Activated CD8-positive, alpha-beta memory T cell treated with anti-CD3 and anti-CD28 coated beads, Interleukin-2, amount 10 ng/mL, durations not matched to agents 7 days and 5 days (primary cell): ENCODE data around the gene INTS3. TPM values are rescaled to one million over a fixed set of nuclear protein-coding genes. Genes with fewer than 3 reads are reported as not detected.
"Not testable (repeated sequence)": the region's sequence is repeated elsewhere in the genome, so short reads cannot be mapped to it uniquely, and the experiment has no call there.

Experiments used
- ATAC-seq: fragments of 150-1000 bp; cut with Tn5 transposase; one replicate; pipeline ENCODE4 v1.10.0; 2021; ENCODE audit warnings: moderate library complexity
- CTCF ChIA-PET: fragments of 350-600 bp; sonication (Branson Sonifier 250); formaldehyde crosslinking; loops from one replicate; lab custom pipeline; 2021; ENCODE audit warnings: antibody characterized with exemption; lab: Charles Lee
- DNase-seq: peaks from one replicate; pipeline ENCODE4 v3.0.0-alpha.2; 2020
- H3K27ac Mint-ChIP-seq: one replicate; pipeline ENCODE4 v1.8.0; 2021; ENCODE audit warnings: mild to moderate bottlenecking, mixed read lengths
- H3K27me3 Mint-ChIP-seq: one replicate; pipeline ENCODE4 v1.8.0; 2021; ENCODE audit warnings: mixed read lengths
- H3K36me3 Mint-ChIP-seq: one replicate; pipeline ENCODE4 v1.8.0; 2021; ENCODE audit warnings: mild to moderate bottlenecking, mixed read lengths
- H3K4me1 Mint-ChIP-seq: one replicate; pipeline ENCODE4 v1.8.0; 2021; ENCODE audit warnings: mixed read lengths
- H3K4me3 Mint-ChIP-seq: one replicate; pipeline ENCODE4 v1.8.0; 2021; ENCODE audit warnings: mild to moderate bottlenecking, moderate library complexity, mixed read lengths
- H3K9me3 Mint-ChIP-seq: one replicate; pipeline ENCODE4 v1.8.0; 2022; ENCODE audit warnings: low read depth, mixed read lengths
- total RNA-seq, 2 experiments: library from RNA; stranded (reverse); gene quantifications; one replicate each; pipeline ENCODE4 v1.2.3, GENCODE V29; 2021

Gene INTS3
- total RNA-seq, 2 experiments from 2014 or later, result 50.2 to 51.5 TPM

DNA sequence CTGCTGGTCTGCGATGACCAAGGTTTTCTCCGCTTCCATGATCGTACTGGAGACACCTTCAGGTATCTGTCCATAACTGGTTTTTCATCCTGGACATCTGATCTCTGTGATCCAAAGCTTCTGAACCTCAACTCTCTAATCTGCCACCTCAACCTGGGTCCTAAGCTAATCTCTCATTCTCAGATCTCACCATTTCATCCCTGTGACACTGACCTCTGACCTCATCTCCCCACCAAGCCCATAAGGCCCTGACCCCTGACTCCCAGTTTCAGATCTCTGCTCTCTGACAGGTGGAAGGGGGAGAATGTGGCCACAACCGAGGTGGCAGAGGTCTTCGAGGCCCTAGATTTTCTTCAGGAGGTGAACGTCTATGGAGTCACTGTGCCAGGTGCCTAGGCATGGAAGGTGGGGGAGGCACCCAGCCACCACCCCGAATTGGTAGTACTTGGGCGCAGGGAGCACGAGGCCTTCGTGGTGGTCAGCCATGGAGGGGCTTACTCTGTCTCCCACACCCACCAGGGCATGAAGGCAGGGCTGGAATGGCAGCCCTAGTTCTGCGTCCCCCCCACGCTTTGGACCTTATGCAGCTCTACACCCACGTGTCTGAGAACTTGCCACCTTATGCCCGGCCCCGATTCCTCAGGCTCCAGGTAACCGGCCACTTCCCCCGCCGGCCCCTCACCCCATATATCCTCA is 51.1 kb downstream of the INTS3 start:
- CTCF ChIA-PET, result no interaction called here
- Mint-ChIP-seq H3K9me3 (no peaks in the 10 kb centered on the region), H3K27ac (no peak overlapping the region), H3K4me3 (no peak overlapping the region), H3K4me1 (peaks cover 39% of the 10 kb centered on the region), H3K27me3 (no peaks in the 10 kb centered on the region), H3K36me3 (no peaks in the 10 kb centered on the region)
- DNase-seq (no peak), ATAC-seq (no peak)

DNA sequence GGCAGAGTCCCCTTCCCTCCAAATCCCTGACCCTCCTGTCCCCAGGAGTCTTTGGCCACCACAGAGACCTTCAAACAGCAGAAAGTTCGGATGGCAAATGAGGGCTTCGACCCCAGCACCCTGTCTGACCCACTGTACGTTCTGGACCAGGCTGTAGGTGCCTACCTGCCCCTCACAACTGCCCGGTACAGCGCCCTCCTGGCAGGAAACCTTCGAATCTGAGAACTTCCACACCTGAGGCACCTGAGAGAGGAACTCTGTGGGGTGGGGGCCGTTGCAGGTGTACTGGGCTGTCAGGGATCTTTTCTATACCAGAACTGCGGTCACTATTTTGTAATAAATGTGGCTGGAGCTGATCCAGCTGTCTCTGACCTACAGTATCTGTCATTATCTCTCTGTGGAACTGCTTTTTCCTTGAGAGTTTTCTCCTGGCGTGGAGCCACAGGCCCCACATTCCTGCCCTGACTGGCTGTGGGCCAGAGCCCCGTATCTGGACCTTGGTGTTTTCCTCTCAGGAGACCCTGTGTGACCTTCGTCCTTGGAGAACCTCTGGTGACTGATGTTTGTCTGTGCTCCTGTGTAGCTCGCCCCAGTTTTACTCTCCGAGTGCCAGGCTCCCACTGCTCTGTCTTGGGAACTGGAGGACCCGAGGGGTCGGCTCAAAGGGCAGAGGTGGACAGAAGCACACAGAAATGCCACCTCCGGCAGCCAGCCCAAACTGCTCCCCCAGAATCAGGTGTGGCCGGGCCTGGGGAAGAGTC is 52.1 kb downstream of the INTS3 start:
- H3K27ac Mint-ChIP-seq, result no peak overlapping the region
- H3K27me3 Mint-ChIP-seq, result no peaks in the 10 kb centered on the region
- DNase-seq, result no peak
- no peaks in the 10 kb centered on the region for H3K36me3 Mint-ChIP-seq
- H3K9me3 Mint-ChIP-seq, result no peaks in the 10 kb centered on the region
- H3K4me1 Mint-ChIP-seq, result peaks cover 29% of the 10 kb centered on the region
- CTCF ChIA-PET, result interaction anchor here (1.3 to 2.3 kb wide), 2 partner anchors 12 to 18 kb away, joined by 3 to 11 read pairs; no protein-coding TSS in a partner anchor
- no peak for ATAC-seq
- H3K4me3 Mint-ChIP-seq, result no peak overlapping the region

DNA sequence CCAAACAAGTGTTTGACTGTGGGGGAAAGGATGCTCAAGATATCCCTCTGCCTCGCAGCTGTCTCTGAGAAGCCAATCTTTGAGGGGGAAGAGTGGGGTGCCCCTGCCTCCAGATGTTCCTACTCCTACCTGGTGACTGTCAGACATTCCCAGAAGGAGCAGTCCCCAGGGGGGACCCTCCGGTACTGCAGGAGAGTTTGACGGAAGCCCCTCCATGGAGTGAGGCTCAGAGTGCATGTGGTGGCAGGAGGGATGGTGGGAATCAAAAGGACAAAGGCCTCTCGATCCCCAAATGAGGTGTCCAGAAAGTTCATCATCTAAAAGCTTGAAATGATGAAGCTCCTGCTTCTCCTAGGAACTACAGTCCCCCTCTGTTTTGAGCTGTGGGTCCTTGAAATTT is 52.7 kb downstream of the INTS3 start:
- no peak overlapping the region for H3K4me3 Mint-ChIP-seq
- peaks cover 28% of the 10 kb centered on the region for H3K4me1 Mint-ChIP-seq
- H3K36me3 Mint-ChIP-seq, result no peaks in the 10 kb centered on the region
- no peak for ATAC-seq
- H3K27ac Mint-ChIP-seq, result no peak overlapping the region
- no peak for DNase-seq
- CTCF ChIA-PET, result interaction anchor here (1.3 to 2.3 kb wide), 2 partner anchors 11 to 17 kb away, joined by 3 to 11 read pairs; no protein-coding TSS in a partner anchor
- H3K9me3 Mint-ChIP-seq, result no peaks in the 10 kb centered on the region
- no peaks in the 10 kb centered on the region for H3K27me3 Mint-ChIP-seq

DNA sequence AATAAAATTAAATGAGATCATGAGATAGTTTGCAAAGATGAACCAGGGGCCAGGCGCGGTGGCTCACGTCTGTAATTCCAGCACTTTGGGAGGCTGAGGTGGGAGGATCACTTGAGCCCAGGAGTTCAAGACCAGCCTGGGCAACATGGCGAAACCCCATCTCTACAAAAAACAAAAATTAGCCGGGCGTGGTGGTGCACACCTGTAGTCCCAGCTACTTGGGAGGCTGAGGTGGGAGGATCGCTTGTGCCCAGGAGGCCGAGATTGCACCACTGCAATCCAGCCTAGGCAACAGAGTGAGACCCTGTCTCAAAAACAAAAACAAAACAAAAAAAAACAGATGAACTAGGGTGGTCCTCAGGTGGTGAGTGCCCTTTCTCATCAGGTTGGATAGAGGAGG is 54.8 kb downstream of the INTS3 start:
- CTCF ChIA-PET, result interaction anchor here (0.9 to 1.4 kb wide), 3 partner anchors 14 to 204 kb away, joined by 3 to 5 read pairs (median 4); partner anchors contain the start of gene RAB13
- Mint-ChIP-seq H3K27ac (peak overlapping the region; percentile 97), H3K4me3 (peak overlapping the region; percentile 90), H3K4me1 (peaks cover 17% of the 10 kb centered on the region)
- not testable (repeated sequence) for H3K27me3 Mint-ChIP-seq, H3K36me3 Mint-ChIP-seq, ATAC-seq, H3K9me3 Mint-ChIP-seq, DNase-seq

DNA sequence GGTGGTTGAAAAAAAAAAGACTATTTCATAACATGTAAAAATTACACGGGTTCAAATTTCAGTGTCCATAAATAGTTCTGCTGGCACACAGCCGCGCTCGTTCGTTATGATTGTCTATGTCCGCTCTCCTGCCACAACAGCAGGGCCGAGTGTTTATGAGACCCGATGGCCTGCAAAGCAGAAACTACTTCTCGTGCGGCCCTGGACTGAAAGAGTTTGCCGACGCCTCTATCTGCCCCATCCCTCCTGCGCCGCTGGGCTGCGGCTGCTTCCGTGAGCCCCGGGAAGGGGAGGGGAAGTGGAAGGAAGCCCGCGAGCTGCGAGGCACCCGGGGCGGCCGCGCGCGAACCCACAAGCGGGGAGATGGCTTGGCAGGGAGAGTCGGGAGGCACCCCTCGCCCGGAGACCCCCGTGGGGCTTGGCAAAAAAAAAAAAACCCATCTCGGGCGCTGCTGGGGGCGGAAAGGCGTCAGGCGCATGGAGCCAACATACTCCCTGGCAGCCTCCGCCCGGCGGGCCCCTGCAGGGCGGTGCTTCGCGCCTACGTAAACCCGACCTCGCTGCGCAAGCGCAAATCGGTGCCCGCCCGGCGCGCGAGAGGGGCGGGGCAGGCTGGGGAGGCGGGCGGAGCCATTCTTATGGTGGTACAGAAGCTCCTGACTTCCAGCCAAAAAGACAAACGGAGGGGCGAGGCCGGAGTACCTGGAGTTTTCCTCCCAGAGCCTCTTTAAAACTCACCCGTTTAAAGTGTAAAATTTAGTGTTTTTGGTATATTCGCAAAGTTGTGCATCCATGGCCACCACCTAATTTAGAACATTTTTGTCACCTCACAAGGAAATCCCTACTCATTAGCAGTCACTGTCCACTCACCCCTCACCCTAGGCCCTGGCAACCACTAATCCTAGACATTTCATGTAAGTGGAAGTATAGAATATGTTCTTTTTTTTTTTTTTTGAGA is 55.7 kb downstream of the INTS3 start:
- no peaks in the 10 kb centered on the region for H3K9me3 Mint-ChIP-seq
- H3K27ac Mint-ChIP-seq, result peak overlapping the region; percentile 97
- DNase-seq, result peak; percentile 94
- H3K4me1 Mint-ChIP-seq, result peaks cover 16% of the 10 kb centered on the region
- ATAC-seq, result peak; percentile 99
- no peaks in the 10 kb centered on the region for H3K36me3 Mint-ChIP-seq
- peak overlapping the region; percentile 90 for H3K4me3 Mint-ChIP-seq
- CTCF ChIA-PET, result interaction anchor here (0.8 to 1.4 kb wide), 5 partner anchors 13 to 203 kb away, joined by 3 to 9 read pairs (median 3); partner anchors contain the start of genes CREB3L4, CRTC2 and RAB13
- H3K27me3 Mint-ChIP-seq, result peaks cover 15% of the 10 kb centered on the region

DNA sequence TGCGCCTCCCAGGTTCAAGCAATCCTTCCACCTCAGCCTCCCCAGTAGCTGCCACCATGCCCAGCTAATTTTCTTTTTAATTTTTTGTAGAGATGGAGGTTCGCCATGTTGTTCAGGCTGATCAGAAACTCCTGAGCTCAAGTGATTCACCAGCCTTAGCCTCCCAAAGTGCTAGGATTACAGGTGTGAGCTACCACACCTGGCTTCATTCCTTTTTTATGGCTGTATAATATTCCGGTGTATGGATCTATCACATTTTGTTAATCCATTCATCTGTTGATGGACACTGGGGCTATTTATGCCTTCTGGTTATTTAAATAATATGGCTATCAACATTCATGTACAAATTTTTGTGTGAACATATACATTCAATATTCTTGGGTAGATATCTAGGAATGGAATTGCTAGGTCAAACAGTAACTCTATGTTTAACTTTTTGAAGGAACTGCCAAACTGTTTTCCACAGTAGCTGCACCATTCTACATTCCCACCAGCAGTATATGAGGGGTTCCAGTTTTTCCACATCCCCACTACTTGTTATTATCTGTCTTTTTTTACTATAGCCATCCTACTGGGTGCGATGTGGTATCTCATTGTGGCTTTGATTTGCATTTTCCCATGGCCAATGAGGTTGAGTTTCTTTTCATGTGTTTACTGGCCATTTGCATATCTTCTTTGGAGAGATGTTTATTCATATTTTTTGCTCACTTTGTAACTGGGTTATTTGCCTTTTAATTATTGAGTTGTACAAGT is 58.4 kb downstream of the INTS3 start:
- peaks cover 38% of the 10 kb centered on the region for H3K4me1 Mint-ChIP-seq
- H3K9me3 Mint-ChIP-seq, result no peaks in the 10 kb centered on the region
- CTCF ChIA-PET, result interaction anchor here (0.9 kb wide), 1 partner anchor 10 kb away, joined by 3 read pairs; no protein-coding TSS in a partner anchor
- no peak overlapping the region for H3K4me3 Mint-ChIP-seq
- ATAC-seq (no peak), DNase-seq (no peak)
- no peaks in the 10 kb centered on the region for H3K36me3 Mint-ChIP-seq
- H3K27me3 Mint-ChIP-seq, result peaks cover 15% of the 10 kb centered on the region
- H3K27ac Mint-ChIP-seq, result no peak overlapping the region

DNA sequence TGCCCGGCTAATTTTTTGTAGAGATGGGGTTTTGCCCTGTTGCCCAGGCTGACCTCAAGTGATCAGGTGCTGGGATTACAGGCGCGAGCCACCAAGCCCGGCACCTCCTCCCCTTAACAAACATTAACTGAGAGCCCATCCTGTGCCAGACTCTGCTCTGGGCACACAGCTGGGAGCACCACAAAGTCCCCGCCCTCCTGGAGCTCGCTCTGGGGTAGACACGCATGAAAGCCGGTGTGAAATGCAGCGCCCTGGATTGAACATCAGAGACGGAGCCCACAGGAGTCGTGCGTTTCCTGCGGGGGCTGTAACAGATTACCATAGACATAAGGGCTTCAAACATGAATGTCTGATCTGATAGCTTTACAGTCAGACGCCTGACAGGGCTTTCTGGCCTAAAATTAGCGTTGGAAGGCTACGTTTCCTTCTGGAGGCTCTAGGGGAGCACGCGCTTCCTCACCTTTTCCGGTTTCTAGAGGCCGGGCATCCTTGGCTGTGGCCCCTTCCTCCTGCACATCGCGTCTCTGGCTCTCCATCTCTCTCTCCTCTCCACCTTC is 61.7 kb downstream of the INTS3 start:
- Mint-ChIP-seq H3K4me1 (peaks cover 37% of the 10 kb centered on the region), H3K27ac (peak overlapping the region; percentile 86), H3K9me3 (no peaks in the 10 kb centered on the region), H3K36me3 (no peaks in the 10 kb centered on the region), H3K27me3 (peaks cover 15% of the 10 kb centered on the region), H3K4me3 (peak overlapping the region; percentile 16)
- DNase-seq, result no peak
- CTCF ChIA-PET, result interaction anchor here (0.9 to 1.5 kb wide), 4 partner anchors 14 to 197 kb away, joined by 3 to 8 read pairs (median 5); partner anchors contain the start of genes DENND4B, RAB13 and SLC27A3
- no peak for ATAC-seq

DNA sequence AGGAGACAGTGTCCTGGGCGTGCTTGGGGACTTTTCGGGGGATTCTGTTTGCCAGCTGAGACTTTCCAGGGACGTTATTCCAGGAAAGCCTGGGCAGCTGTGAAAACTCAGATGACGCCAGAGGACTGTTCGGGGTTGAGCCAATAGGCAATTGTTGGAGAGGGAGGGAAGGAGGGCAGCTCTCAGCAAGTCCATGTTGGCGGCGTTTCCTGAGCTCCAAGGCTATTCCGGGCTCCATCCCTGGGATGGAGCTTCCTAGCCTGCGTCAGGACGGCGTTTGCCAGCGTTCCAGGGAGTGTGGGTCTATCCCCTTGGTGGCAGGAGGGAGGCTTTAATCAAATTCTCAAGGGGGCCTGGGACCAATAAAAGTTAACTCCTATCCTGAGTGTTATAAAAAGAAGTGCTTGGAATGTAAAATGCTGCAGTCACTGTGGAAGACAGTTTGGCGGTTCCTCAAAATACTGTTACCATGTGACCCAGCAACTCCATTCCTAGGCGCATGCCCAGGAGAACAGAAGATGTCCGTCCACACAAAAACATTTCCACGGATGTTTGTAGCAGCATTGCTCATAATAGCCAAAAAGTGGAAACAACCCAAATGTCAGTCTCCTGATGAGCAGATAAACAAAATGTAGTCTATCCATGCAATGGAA is 62.6 kb downstream of the INTS3 start:
- H3K4me1 Mint-ChIP-seq, result peaks cover 41% of the 10 kb centered on the region
- CTCF ChIA-PET, result interaction anchor here (1.0 to 1.5 kb wide), 3 partner anchors 15 to 196 kb away, joined by 4 to 8 read pairs (median 6); partner anchors contain the start of genes RAB13 and SLC27A3
- peak overlapping the region; percentile 53 for H3K4me3 Mint-ChIP-seq
- H3K9me3 Mint-ChIP-seq, result no peaks in the 10 kb centered on the region
- no peaks in the 10 kb centered on the region for H3K36me3 Mint-ChIP-seq
- H3K27me3 Mint-ChIP-seq, result peaks cover 15% of the 10 kb centered on the region
- H3K27ac Mint-ChIP-seq, result peak overlapping the region; percentile 86
- DNase-seq (no peak), ATAC-seq (peak; percentile 2)

DNA sequence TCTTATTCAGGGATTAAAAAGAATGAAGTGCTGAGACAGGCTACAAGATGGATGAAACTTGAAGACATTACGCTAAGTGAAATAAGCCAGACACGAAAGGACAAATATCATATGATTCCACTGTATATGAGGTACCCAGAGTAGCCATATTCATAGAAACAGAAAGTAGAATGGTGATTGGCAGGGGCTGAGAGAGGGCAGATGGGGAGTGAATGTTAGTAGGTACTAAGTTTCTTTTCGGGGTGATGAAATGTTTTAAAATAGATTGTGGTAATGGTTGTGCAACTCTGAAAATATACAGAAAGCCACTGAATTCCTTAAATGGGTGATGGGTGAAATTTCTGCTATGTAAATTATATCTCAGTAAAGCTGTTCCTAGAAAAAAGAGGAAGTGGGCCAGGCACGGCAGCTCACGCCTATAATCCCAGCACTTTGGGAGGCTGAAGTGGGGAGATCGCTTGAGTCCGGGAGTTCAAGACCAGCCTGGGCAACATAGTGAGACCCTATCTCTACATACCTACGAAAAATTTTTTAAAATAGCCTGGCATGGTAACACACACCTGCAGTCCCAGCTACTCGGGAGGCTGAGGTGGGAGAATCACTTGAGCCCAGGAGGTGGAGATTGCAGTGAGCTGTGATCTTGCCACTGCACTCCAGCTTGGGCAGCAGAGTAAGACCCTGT is 63.3 kb downstream of the INTS3 start:
- H3K36me3 Mint-ChIP-seq, result no peaks in the 10 kb centered on the region
- H3K4me1 Mint-ChIP-seq, result peaks cover 46% of the 10 kb centered on the region
- peaks cover 15% of the 10 kb centered on the region for H3K27me3 Mint-ChIP-seq
- peak; percentile 62 for DNase-seq
- H3K4me3 Mint-ChIP-seq, result peak overlapping the region; percentile 53
- CTCF ChIA-PET, result interaction anchor here (1.1 to 11.6 kb wide), 6 partner anchors 10 to 194 kb away, joined by 3 to 96 read pairs (median 4); partner anchors contain the start of genes JTB, RAB13 and SLC27A3
- ATAC-seq, result peak; percentile 90
- H3K9me3 Mint-ChIP-seq, result no peaks in the 10 kb centered on the region
- H3K27ac Mint-ChIP-seq, result peak overlapping the region; percentile 86

DNA sequence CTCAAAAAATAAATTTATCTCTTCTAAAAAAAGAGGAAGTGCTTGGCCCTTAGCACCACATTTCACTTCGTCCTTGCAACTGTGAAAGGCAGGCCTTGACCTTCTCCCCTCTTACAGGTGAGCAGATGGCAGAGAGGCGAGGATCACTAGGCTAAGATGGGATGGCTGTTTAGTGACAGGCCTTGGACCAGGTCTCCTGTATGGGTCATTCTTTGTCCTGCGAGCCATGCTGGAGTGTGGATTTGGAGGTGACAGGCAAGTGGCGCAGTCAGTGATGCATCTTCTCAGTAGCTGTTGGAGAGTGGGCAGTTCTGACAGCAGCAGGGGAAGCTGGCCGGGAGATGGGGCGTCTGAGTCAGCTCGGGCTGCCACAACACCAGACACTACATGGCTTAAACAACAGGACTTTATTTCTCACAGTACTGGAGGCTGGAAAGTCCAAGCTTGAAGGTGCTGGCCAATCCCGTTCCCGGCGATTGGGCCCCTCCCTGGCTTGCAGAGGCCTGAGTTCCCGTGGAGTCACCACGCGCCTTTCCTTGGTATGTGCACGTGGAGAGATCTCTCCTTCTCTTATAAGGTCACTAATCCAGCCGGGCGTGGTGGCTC is 63.9 kb downstream of the INTS3 start:
- DNase-seq (no peak), ATAC-seq (no peak)
- H3K9me3 Mint-ChIP-seq, result no peaks in the 10 kb centered on the region
- H3K4me1 Mint-ChIP-seq, result peaks cover 50% of the 10 kb centered on the region
- H3K27me3 Mint-ChIP-seq, result peaks cover 12% of the 10 kb centered on the region
- peak overlapping the region; percentile 86 for H3K27ac Mint-ChIP-seq
- H3K36me3 Mint-ChIP-seq, result no peaks in the 10 kb centered on the region
- CTCF ChIA-PET, result interaction anchor here (1.1 to 11.6 kb wide), 5 partner anchors 11 to 194 kb away, joined by 3 to 96 read pairs (median 5); partner anchors contain the start of genes JTB, RAB13 and SLC27A3
- H3K4me3 Mint-ChIP-seq, result no peak overlapping the region
